Measurements from ENCODE around the gene DCAF8.
A peak's percentile ranks its signal among the peaks of the same experiment; 100 is the strongest.

The DCAF8 gene

DNA sequence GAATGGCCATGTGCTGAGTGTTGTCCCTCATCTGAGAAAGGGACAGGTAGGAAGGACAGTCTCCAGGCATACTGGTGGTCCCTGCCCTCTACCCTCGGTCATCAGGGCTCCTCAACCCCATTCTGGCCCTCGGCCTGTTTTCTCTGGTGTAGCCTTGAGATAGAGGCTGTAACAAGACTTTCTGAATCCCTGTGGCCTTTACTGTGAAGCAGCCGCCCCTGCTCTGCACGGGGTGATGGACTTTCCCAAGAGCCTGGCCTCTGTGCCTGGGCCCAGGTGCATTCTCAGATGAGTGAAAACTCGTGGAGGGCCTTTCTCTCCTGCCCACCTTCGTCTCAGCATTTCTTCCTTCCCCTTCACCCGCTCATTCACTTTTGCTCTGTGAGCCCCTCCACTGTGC, 74.9 kb downstream of the DCAF8 start:
- no peak for DNase-seq
- Histone ChIP-seq H3K27me3 (ENCODE audit: insufficient read depth, low read depth, severe bottlenecking) (no peaks in the 10 kb centered on the region), H3K27ac (no peak overlapping the region), H3K4me3 (ENCODE audit: low read depth, low read length) (no peak overlapping the region), H3K36me3 (no peaks in the 10 kb centered on the region), H3K9me3 (ENCODE audit: severe bottlenecking) (no peaks in the 10 kb centered on the region)
- TF ChIP-seq, protein P1, sequence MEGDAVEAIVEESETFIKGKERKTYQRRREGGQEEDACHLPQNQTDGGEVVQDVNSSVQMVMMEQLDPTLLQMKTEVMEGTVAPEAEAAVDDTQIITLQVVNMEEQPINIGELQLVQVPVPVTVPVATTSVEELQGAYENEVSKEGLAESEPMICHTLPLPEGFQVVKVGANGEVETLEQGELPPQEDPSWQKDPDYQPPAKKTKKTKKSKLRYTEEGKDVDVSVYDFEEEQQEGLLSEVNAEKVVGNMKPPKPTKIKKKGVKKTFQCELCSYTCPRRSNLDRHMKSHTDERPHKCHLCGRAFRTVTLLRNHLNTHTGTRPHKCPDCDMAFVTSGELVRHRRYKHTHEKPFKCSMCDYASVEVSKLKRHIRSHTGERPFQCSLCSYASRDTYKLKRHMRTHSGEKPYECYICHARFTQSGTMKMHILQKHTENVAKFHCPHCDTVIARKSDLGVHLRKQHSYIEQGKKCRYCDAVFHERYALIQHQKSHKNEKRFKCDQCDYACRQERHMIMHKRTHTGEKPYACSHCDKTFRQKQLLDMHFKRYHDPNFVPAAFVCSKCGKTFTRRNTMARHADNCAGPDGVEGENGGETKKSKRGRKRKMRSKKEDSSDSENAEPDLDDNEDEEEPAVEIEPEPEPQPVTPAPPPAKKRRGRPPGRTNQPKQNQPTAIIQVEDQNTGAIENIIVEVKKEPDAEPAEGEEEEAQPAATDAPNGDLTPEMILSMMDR (IDR thresholded peaks at IDR 0.05; ENCODE audit: low read depth, low read length), result no peak

DNA sequence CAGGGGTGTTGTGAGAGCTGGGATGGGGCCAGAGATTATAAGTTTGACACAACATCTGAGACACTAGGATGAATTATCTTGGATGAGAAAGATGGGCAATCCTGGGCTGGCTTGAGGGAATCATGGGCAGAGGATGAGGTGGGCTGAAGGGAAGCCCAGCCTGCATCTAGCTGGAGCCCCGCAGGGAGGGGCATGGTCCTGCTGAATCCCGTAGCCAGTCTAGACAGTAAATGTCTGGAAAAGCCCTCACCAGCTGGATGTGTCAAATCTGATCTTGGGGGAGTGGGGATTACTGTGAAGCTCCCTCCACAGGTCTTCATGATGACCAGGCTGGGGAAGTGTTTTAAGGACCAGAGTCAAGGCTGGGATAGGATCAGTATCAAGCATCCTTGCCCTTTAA, 75.6 kb downstream of the DCAF8 start:
- TF ChIP-seq, protein P1 (IDR thresholded peaks at IDR 0.05; ENCODE audit: low read depth, low read length), result 0 out of 2 replicates have a peak, but pooled peaks have one; percentile 6
- H3K36me3 ChIP-seq, result no peaks in the 10 kb centered on the region
- peak overlapping the region; percentile 29; the same call in 1 of the 2 replicates for H3K27ac ChIP-seq
- DNase-seq, result peak; percentile 81
- no peaks in the 10 kb centered on the region for H3K27me3 ChIP-seq (ENCODE audit: insufficient read depth, low read depth, severe bottlenecking)
- H3K9me3 ChIP-seq (ENCODE audit: severe bottlenecking), result no peaks in the 10 kb centered on the region
- H3K4me3 ChIP-seq (ENCODE audit: low read depth, low read length), result no peak overlapping the region

DNA sequence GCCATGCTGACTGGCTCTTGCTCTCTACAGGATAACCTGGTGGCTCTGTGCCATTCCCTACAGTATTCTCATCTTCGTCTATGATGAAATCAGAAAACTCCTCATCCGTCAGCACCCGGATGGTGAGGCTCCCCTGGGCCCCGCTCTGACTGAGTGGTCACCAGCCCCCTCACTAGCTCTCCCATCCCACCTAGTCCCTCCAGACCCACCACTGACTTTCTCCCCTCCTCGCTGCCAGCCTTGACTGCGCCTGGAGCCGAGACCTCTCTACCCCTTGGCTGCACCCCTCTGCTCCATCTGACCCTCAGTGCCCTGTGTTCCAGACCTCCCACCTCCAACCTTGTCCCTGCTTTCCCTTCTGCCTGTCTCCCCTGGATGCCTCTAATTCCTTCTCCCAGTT, 76.1 kb downstream of the DCAF8 start:
- no peaks in the 10 kb centered on the region for H3K9me3 ChIP-seq (ENCODE audit: severe bottlenecking)
- no peak for DNase-seq
- no peaks in the 10 kb centered on the region for H3K36me3 ChIP-seq
- no peaks in the 10 kb centered on the region for H3K27me3 ChIP-seq (ENCODE audit: insufficient read depth, low read depth, severe bottlenecking)
- no peak overlapping the region for H3K4me3 ChIP-seq (ENCODE audit: low read depth, low read length)
- H3K27ac ChIP-seq, result peak overlapping the region; percentile 29; the same call in 1 of the 2 replicates
- TF ChIP-seq, protein P1 (IDR thresholded peaks at IDR 0.05; ENCODE audit: low read depth, low read length), result no peak

DNA sequence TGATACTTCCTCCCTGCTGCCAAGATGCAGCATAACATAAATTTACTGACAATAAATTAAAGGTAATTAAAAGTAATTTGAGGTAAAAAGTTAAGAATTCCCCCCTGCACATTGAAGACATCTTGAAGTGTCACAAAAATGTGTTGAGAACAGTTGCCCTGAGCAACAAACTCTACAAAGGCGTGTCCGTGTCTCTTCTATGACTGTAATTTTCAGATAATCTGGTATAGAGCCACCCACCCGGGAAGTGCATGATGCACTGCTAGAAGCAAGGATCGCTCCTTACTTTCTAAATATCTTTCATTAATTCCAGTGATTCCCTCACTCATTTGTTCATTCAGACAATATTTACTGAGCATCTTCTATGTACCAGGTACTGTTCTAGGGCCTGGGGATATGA, 83.0 kb downstream of the DCAF8 start:
- no peak for DNase-seq
- Histone ChIP-seq H3K36me3 (no peaks in the 10 kb centered on the region), H3K9me3 (ENCODE audit: severe bottlenecking) (no peaks in the 10 kb centered on the region), H3K27me3 (ENCODE audit: insufficient read depth, low read depth, severe bottlenecking) (no peaks in the 10 kb centered on the region), H3K27ac (no peak overlapping the region), H3K4me3 (ENCODE audit: low read depth, low read length) (no peak overlapping the region)
- TF ChIP-seq, protein P1 (IDR thresholded peaks at IDR 0.05; ENCODE audit: low read depth, low read length), result no peak

DNA sequence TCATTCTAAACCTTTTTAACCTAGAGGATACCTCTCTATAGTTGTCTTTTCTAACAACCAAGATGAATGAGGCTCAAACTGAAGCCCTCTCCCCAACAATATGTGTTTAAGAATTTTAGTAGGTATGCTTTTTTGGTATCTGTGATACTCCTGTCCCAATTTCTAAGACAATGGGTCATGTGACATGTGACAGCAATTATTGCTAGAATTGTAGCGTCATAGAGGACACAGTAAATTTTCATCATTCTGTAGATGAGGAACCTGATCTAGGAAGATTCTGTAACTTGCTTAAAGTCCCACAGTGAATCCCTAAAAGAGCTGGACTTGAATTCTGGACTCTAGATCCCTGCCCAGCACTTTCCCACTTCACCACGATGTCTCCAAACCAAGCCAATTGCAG, 83.6 kb downstream of the DCAF8 start:
- no peaks in the 10 kb centered on the region for H3K9me3 ChIP-seq (ENCODE audit: severe bottlenecking)
- DNase-seq, result no peak
- H3K27me3 ChIP-seq (ENCODE audit: insufficient read depth, low read depth, severe bottlenecking), result no peaks in the 10 kb centered on the region
- H3K36me3 ChIP-seq, result no peaks in the 10 kb centered on the region
- no peak overlapping the region for H3K27ac ChIP-seq
- no peak overlapping the region for H3K4me3 ChIP-seq (ENCODE audit: low read depth, low read length)
- TF ChIP-seq, protein P1 (IDR thresholded peaks at IDR 0.05; ENCODE audit: low read depth, low read length), result no peak

DNA sequence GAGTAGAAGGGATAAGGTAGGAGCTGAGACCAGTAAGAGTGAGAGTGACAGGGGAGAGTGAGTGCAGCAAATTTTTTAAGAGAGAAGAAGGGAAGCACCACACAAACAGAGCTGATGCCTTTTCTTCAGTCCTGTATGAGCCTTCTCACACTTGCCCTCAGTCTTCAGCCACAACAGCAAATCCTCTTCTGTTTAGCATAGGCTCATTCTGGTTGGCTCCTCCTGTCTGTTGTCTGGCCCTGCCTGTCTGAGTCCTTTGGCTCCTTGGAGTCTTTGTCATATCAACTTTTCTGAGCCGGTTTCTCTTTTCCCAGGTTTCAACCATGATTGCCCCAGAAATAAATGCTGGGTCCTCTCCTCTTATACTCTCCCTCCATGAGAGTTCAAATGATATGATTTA, 84.7 kb downstream of the DCAF8 start:
- Histone ChIP-seq H3K27me3 (ENCODE audit: insufficient read depth, low read depth, severe bottlenecking) (no peaks in the 10 kb centered on the region), H3K36me3 (no peaks in the 10 kb centered on the region), H3K4me3 (ENCODE audit: low read depth, low read length) (no peak overlapping the region), H3K9me3 (ENCODE audit: severe bottlenecking) (no peaks in the 10 kb centered on the region), H3K27ac (peak overlapping the region; percentile 63)
- peak; percentile 75 for DNase-seq
- TF ChIP-seq, protein P1 (IDR thresholded peaks at IDR 0.05; ENCODE audit: low read depth, low read length), result no peak

Measured in WERI-Rb-1 (cell line).